ENCODE results near the gene TBCEL.
A peak's percentile ranks its signal among the peaks of the same experiment; 100 is the strongest.
"Not testable (repeated sequence)": the region's sequence is repeated elsewhere in the genome, so short reads cannot be mapped to it uniquely, and the experiment has no call there.

The TBCEL gene

GRCh38 chr11:121029813-121030445, 6.0 kb downstream of the TBCEL start:
- Histone ChIP-seq H2AK5ac (ENCODE audit: low read length) (no peak overlapping the region), H3K23ac (ENCODE audit: low read length) (no peak overlapping the region), H2BK12ac (ENCODE audit: low read length) (no peak overlapping the region), H3K4me2 (ENCODE audit: low read length) (no peak overlapping the region), H3K9ac (ENCODE audit: low read length) (no peak overlapping the region), H3K79me2 (ENCODE audit: control insufficient read depth, insufficient read depth, low read length, poor library complexity) (no peaks in the 10 kb centered on the region), H3K14ac (ENCODE audit: low read length) (no peak overlapping the region), H4K12ac (ENCODE audit: low read depth, low read length) (no peak overlapping the region), H4K8ac (ENCODE audit: low read depth, low read length) (no peak overlapping the region), H2BK120ac (ENCODE audit: insufficient read depth, low read length, poor library complexity) (no peak overlapping the region), H2AFZ (ENCODE audit: insufficient read depth, low read length, poor library complexity) (no peak overlapping the region), H3K4me1 (ENCODE audit: control insufficient read depth in 1 of 2, insufficient read depth in 2 of 2, low read length in 2 of 2) (peaks cover under 1 to 2% of the 10 kb centered on the region in 2 experiments), H3K36me3 (ENCODE audit: control insufficient read depth in 1 of 2, insufficient read depth in 2 of 2, low read length in 2 of 2) (no peaks in the 10 kb centered on the region), H3K27ac (ENCODE audit: low read depth, low read length) (no peak overlapping the region), H4K91ac (ENCODE audit: low read depth, low read length) (no peak overlapping the region), H2BK5ac (ENCODE audit: low read depth, low read length, poor library complexity) (no peak overlapping the region), H3K4me3 (ENCODE audit: low read depth, low read length) (no peak overlapping the region), H3K79me1 (ENCODE audit: low read length) (no peaks in the 10 kb centered on the region), H3K9me3 (ENCODE audit: insufficient read depth, low read depth, low read length) (no peaks in the 10 kb centered on the region), H3K4ac (ENCODE audit: low read depth, low read length) (no peak overlapping the region), H3K18ac (ENCODE audit: low read length) (no peak overlapping the region), H3K27me3 (ENCODE audit: insufficient read depth, low read length) (no peaks in the 10 kb centered on the region)
- WGBS (ENCODE audit: extremely low coverage, insufficient coverage, insufficient read length), result no CpG with 5 or more reads among the region's 3 CpGs
- DNase-seq, result no peak

GRCh38 chr11:121031167-121031566, 7.3 kb downstream of the TBCEL start:
- Histone ChIP-seq H3K4me3 (ENCODE audit: low read depth, low read length) (no peak overlapping the region), H3K27me3 (ENCODE audit: insufficient read depth, low read length) (no peaks in the 10 kb centered on the region), H2BK120ac (ENCODE audit: insufficient read depth, low read length, poor library complexity) (no peak overlapping the region), H3K18ac (ENCODE audit: low read length) (no peak overlapping the region), H3K36me3 (ENCODE audit: control insufficient read depth in 1 of 2, insufficient read depth in 2 of 2, low read length in 2 of 2) (no peaks in the 10 kb centered on the region), H4K8ac (ENCODE audit: low read depth, low read length) (no peak overlapping the region), H3K23ac (ENCODE audit: low read length) (no peak overlapping the region), H2AK5ac (ENCODE audit: low read length) (no peak overlapping the region), H3K4me1 (ENCODE audit: control insufficient read depth in 1 of 2, insufficient read depth in 2 of 2, low read length in 2 of 2) (no peaks in the 10 kb centered on the region), H3K4me2 (ENCODE audit: low read length) (no peak overlapping the region), H3K9me3 (ENCODE audit: insufficient read depth, low read depth, low read length) (no peaks in the 10 kb centered on the region), H3K9ac (ENCODE audit: low read length) (no peak overlapping the region), H2AFZ (ENCODE audit: insufficient read depth, low read length, poor library complexity) (no peak overlapping the region), H2BK5ac (ENCODE audit: low read depth, low read length, poor library complexity) (no peak overlapping the region), H2BK12ac (ENCODE audit: low read length) (no peak overlapping the region), H4K12ac (ENCODE audit: low read depth, low read length) (no peak overlapping the region), H4K91ac (ENCODE audit: low read depth, low read length) (no peak overlapping the region), H3K79me2 (ENCODE audit: control insufficient read depth, insufficient read depth, low read length, poor library complexity) (no peaks in the 10 kb centered on the region), H3K27ac (ENCODE audit: low read depth, low read length) (no peak overlapping the region), H3K79me1 (ENCODE audit: low read length) (no peaks in the 10 kb centered on the region), H3K14ac (ENCODE audit: low read length) (no peak overlapping the region), H3K4ac (ENCODE audit: low read depth, low read length) (no peak overlapping the region)
- WGBS (ENCODE audit: extremely low coverage, insufficient coverage, insufficient read length), result no CpG with 5 or more reads among the region's 2 CpGs
- no peak for DNase-seq

GRCh38 chr11:121031648-121032047, 7.7 kb downstream of the TBCEL start:
- H3K4me1 ChIP-seq (ENCODE audit: control insufficient read depth in 1 of 2, insufficient read depth in 2 of 2, low read length in 2 of 2); H3K4ac ChIP-seq (ENCODE audit: low read depth, low read length); H2AFZ ChIP-seq (ENCODE audit: insufficient read depth, low read length, poor library complexity); H2BK120ac ChIP-seq (ENCODE audit: insufficient read depth, low read length, poor library complexity); H3K18ac ChIP-seq (ENCODE audit: low read length); H3K14ac ChIP-seq (ENCODE audit: low read length); H2BK5ac ChIP-seq (ENCODE audit: low read depth, low read length, poor library complexity); H4K91ac ChIP-seq (ENCODE audit: low read depth, low read length); H3K9ac ChIP-seq (ENCODE audit: low read length); H3K4me2 ChIP-seq (ENCODE audit: low read length); H3K27me3 ChIP-seq (ENCODE audit: insufficient read depth, low read length); H2AK5ac ChIP-seq (ENCODE audit: low read length); H3K27ac ChIP-seq (ENCODE audit: low read depth, low read length); H3K79me2 ChIP-seq (ENCODE audit: control insufficient read depth, insufficient read depth, low read length, poor library complexity); H3K36me3 ChIP-seq (ENCODE audit: control insufficient read depth in 1 of 2, insufficient read depth in 2 of 2, low read length in 2 of 2); H2BK12ac ChIP-seq (ENCODE audit: low read length); H4K12ac ChIP-seq (ENCODE audit: low read depth, low read length); H4K8ac ChIP-seq (ENCODE audit: low read depth, low read length); H3K9me3 ChIP-seq (ENCODE audit: insufficient read depth, low read depth, low read length); DNase-seq; H3K4me3 ChIP-seq (ENCODE audit: low read depth, low read length); H3K23ac ChIP-seq (ENCODE audit: low read length); H3K79me1 ChIP-seq (ENCODE audit: low read length): not testable (repeated sequence)
- WGBS (ENCODE audit: extremely low coverage, insufficient coverage, insufficient read length), result no CpG with 5 or more reads among the region's 4 CpGs

GRCh38 chr11:121032546-121032945, 8.6 kb downstream of the TBCEL start:
- no peak overlapping the region for H3K4me2 ChIP-seq (ENCODE audit: low read length)
- no peak overlapping the region for H3K18ac ChIP-seq (ENCODE audit: low read length)
- WGBS (ENCODE audit: extremely low coverage, insufficient coverage, insufficient read length), result no CpG with 5 or more reads among the region's 3 CpGs
- no peak overlapping the region for H4K8ac ChIP-seq (ENCODE audit: low read depth, low read length)
- no peak overlapping the region for H2BK5ac ChIP-seq (ENCODE audit: low read depth, low read length, poor library complexity)
- H3K27me3 ChIP-seq (ENCODE audit: insufficient read depth, low read length), result no peaks in the 10 kb centered on the region
- no peaks in the 10 kb centered on the region for H3K79me2 ChIP-seq (ENCODE audit: control insufficient read depth, insufficient read depth, low read length, poor library complexity)
- H3K4ac ChIP-seq (ENCODE audit: low read depth, low read length), result no peak overlapping the region
- H3K14ac ChIP-seq (ENCODE audit: low read length), result no peak overlapping the region
- no peaks in the 10 kb centered on the region for H3K36me3 ChIP-seq (ENCODE audit: control insufficient read depth in 1 of 2, insufficient read depth in 2 of 2, low read length in 2 of 2)
- H2AK5ac ChIP-seq (ENCODE audit: low read length), result no peak overlapping the region
- H2AFZ ChIP-seq (ENCODE audit: insufficient read depth, low read length, poor library complexity), result no peak overlapping the region
- H4K91ac ChIP-seq (ENCODE audit: low read depth, low read length), result no peak overlapping the region
- no peak overlapping the region for H3K4me3 ChIP-seq (ENCODE audit: low read depth, low read length)
- DNase-seq, result peak; percentile 25 to 75
- no peaks in the 10 kb centered on the region for H3K9me3 ChIP-seq (ENCODE audit: insufficient read depth, low read depth, low read length)
- no peak overlapping the region for H3K23ac ChIP-seq (ENCODE audit: low read length)
- no peak overlapping the region for H3K27ac ChIP-seq (ENCODE audit: low read depth, low read length)
- H2BK120ac ChIP-seq (ENCODE audit: insufficient read depth, low read length, poor library complexity), result no peak overlapping the region
- H4K12ac ChIP-seq (ENCODE audit: low read depth, low read length), result no peak overlapping the region
- no peaks in the 10 kb centered on the region for H3K4me1 ChIP-seq (ENCODE audit: control insufficient read depth in 1 of 2, insufficient read depth in 2 of 2, low read length in 2 of 2)
- H3K79me1 ChIP-seq (ENCODE audit: low read length), result no peaks in the 10 kb centered on the region
- no peak overlapping the region for H2BK12ac ChIP-seq (ENCODE audit: low read length)
- H3K9ac ChIP-seq (ENCODE audit: low read length), result no peak overlapping the region

All from trophoblast cell (in vitro differentiated cells and primary cell).